CD14-positive monocyte (primary cell): Measurements from ENCODE around the gene ANKRD28. TPM values are rescaled to one million over a fixed set of nuclear protein-coding genes. Genes with fewer than 3 reads are reported as not detected.

Source experiments
- DNase-seq, 3 donors: peaks; one replicate each; pipeline ENCODE4 v3.0.0-alpha.2; 2011 to 2022
- H2AFZ ChIP-seq: 2 replicates; pipeline ENCODE4 v1.6.0; 2012; ENCODE audit warnings: mild to moderate bottlenecking, low read depth, low read length, inconsistent platforms; ENCODE audit not compliant: insufficient read depth, poor library complexity, severe bottlenecking
- H3K27ac ChIP-seq, 2 donors: 1 replicate in 1 of 2; 2 replicates in 1 of 2; pipeline ENCODE4 v1.5.1; 2012 to 2013; ENCODE audit warnings: low read length in 2 of 2, control low read depth in 1 of 2, inconsistent platforms in 1 of 2, low read depth in 1 of 2, mild to moderate bottlenecking in 1 of 2
- H3K27me3 ChIP-seq, 2 donors: one replicate each; pipeline versions ENCODE4 v1.6.0 to v1.6.1; 2011 to 2013; ENCODE audit warnings: low read length in 2 of 2; ENCODE audit not compliant: control insufficient read depth in 2 of 2, insufficient read depth in 2 of 2
- H3K36me3 ChIP-seq, 2 donors: replicated peaks in 1 of 2; 1 replicate in 1 of 2; 2 replicates in 1 of 2; pipeline versions ENCODE4 v1.5.1 to v1.6.1; 2012 to 2013; ENCODE audit warnings: low read length in 2 of 2, control low read depth in 1 of 2, inconsistent platforms in 1 of 2, mild to moderate bottlenecking in 1 of 2; ENCODE audit not compliant: insufficient read depth in 2 of 2, control insufficient read depth in 1 of 2
- H3K4me1 ChIP-seq, 2 donors: 1 replicate in 1 of 2; 2 replicates in 1 of 2; pipeline versions ENCODE4 v1.5.1 to v1.6.1; 2012 to 2013; ENCODE audit warnings: low read length in 2 of 2, control low read depth in 1 of 2, inconsistent platforms in 1 of 2, mild to moderate bottlenecking in 1 of 2, moderate library complexity in 1 of 2; ENCODE audit not compliant: insufficient read depth in 2 of 2, control insufficient read depth in 1 of 2
- H3K4me2 ChIP-seq: replicated peaks from 2 replicates; pipeline ENCODE3; 2012; ENCODE audit warnings: low read length, moderate library complexity, mild to moderate bottlenecking; ENCODE audit not compliant: poor library complexity, severe bottlenecking; ENCODE audit errors: extremely low read depth
- H3K4me3 ChIP-seq, 3 experiments: fragments of 200-600 bp in 1 of 3; sonication (generic) in 1 of 3; replicated peaks in 1 of 3; 1 replicate in 2 of 3; 2 replicates in 1 of 3; pipeline ENCODE4 v1.5.1; 2011 to 2013; ENCODE audit warnings: low read length in 3 of 3, mild to moderate bottlenecking in 3 of 3, control low read depth in 2 of 3, low read depth in 2 of 3, inconsistent platforms in 1 of 3, moderate library complexity in 1 of 3
- H3K79me2 ChIP-seq: 2 replicates; pipeline ENCODE4 v1.6.0; 2012; ENCODE audit warnings: mild to moderate bottlenecking, control low read depth, inconsistent platforms, low read length, moderate library complexity; ENCODE audit not compliant: insufficient read depth
- H3K9ac ChIP-seq: 2 replicates; pipeline ENCODE4 v1.6.0; 2017; ENCODE audit warnings: low read length, mild to moderate bottlenecking; ENCODE audit not compliant: insufficient read depth, poor library complexity, severe bottlenecking
- H3K9me3 ChIP-seq, 2 donors: replicated peaks in 1 of 2; 1 replicate in 1 of 2; 2 replicates in 1 of 2; pipeline versions ENCODE4 v1.5.1 to v1.6.1; 2012 to 2013; ENCODE audit warnings: low read length in 2 of 2, control low read depth in 1 of 2; ENCODE audit not compliant: control insufficient read depth in 1 of 2, insufficient read depth in 1 of 2
- H4K20me1 ChIP-seq: 2 replicates; pipeline ENCODE4 v1.6.0; 2012; ENCODE audit warnings: mild to moderate bottlenecking, low read length, control low read depth, moderate library complexity; ENCODE audit not compliant: insufficient read depth
- H3K27ac Mint-ChIP-seq, 7 donors: one replicate each; pipeline ENCODE4 v1.8.0; 2020; ENCODE audit warnings: mild to moderate bottlenecking in 7 of 7, mixed read lengths in 7 of 7, moderate library complexity in 6 of 7, inconsistent platforms in 2 of 7
- H3K27me3 Mint-ChIP-seq, 3 donors: one replicate each; pipeline ENCODE4 v1.8.0; 2021 to 2022; ENCODE audit warnings: low read depth in 3 of 3, mild to moderate bottlenecking in 3 of 3, mixed read lengths in 3 of 3, moderate library complexity in 3 of 3, inconsistent platforms in 1 of 3
- H3K36me3 Mint-ChIP-seq, 2 donors: one replicate each; pipeline ENCODE4 v1.8.0; 2020; ENCODE audit warnings: mixed read lengths in 2 of 2, inconsistent platforms in 1 of 2, mild to moderate bottlenecking in 1 of 2
- H3K4me1 Mint-ChIP-seq: one replicate; pipeline ENCODE4 v1.8.0; 2020; ENCODE audit warnings: mild to moderate bottlenecking, mixed read lengths
- H3K4me3 Mint-ChIP-seq, 2 donors: one replicate each; pipeline ENCODE4 v1.8.0; 2020; ENCODE audit warnings: mild to moderate bottlenecking in 2 of 2, mixed read lengths in 2 of 2, moderate library complexity in 1 of 2
- H3K9me3 Mint-ChIP-seq, 7 donors: one replicate each; pipeline ENCODE4 v1.8.0; 2020 to 2022; ENCODE audit warnings: mixed read lengths in 7 of 7, mild to moderate bottlenecking in 6 of 7, moderate library complexity in 6 of 7, inconsistent platforms in 2 of 7
- WGBS: methylation state at CpG from one replicate; pipeline ENCODE4 v1.1.5; 2013; ENCODE audit warnings: missing lambda C conversion rate; ENCODE audit not compliant: insufficient coverage; 5-methylcytosine and 5-hydroxymethylcytosine counted together
- intact Hi-C, 2 donors: fragments of 100-400 bp; cut with micrococcal nuclease; formaldehyde crosslinking; loops; one replicate each; pipeline versions ENCODE4 v1.15.0 to v1.15.1; 2023
- polyA plus RNA-seq, 3 donors: library from polyadenylated mRNA; depleted of rRNA in 1 of 3; unstranded in 2 of 3; stranded (reverse) in 1 of 3; fragments of 300-500 nt in 2 of 3; fragments of >200 nt in 1 of 3; fragmentation: Illumina TruSeq in 2 of 3; gene quantifications; 1 replicate in 2 of 3; 2 replicates in 1 of 3; pipeline ENCODE4 v1.2.3, GENCODE V29; 2012 to 2021
- TF ChIP-seq, protein P1 (sequence below): fragments of 200-600 bp; IDR thresholded peaks from one replicate; pipeline ENCODE4 v1.8.0; 2022; ENCODE audit warnings: antibody characterized with exemption, mild to moderate bottlenecking

ANKRD28 gene
- polyA plus RNA-seq, 3 donors, result 5.9 to 11.5 (median 7.9) TPM

DNA sequence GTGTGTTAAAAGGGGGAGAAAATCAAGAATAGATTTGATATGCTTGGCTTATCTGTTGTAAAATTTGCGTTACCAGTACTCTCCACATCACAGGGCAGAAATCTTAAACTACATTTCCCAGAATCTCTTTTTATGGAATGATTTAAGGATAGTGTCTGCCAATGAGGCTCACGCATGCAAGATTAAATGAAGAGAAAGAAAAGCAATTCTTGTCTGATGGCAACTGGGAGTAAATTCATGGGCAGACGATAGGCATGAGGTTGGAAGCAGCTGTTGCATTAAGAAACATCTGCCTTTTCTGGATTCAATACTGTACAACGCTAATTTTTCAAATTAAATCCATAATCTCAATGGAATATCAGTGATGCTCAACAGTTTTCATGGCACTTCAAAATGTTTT, 27.2 kb upstream of the ANKRD28 start:
- Mint-ChIP-seq H3K9me3 (no peaks in the 10 kb centered on the region), H3K4me1 (no peaks in the 10 kb centered on the region), H3K27ac (no peak overlapping the region), H3K4me3 (no peak overlapping the region), H3K27me3 (no peaks in the 10 kb centered on the region), H3K36me3 (no peaks in the 10 kb centered on the region)
- Histone ChIP-seq H3K79me2 (no peaks in the 10 kb centered on the region), H3K27ac (no peak overlapping the region), H3K36me3 (no peaks in the 10 kb centered on the region), H3K27me3 (no peaks in the 10 kb centered on the region), H3K4me1 (no peaks in the 10 kb centered on the region), H3K9me3 (no peaks in the 10 kb centered on the region), H3K4me2 (no peak overlapping the region), H2AFZ (no peak overlapping the region), H4K20me1 (no peaks in the 10 kb centered on the region), H3K9ac (no peak overlapping the region), H3K4me3 (no peak overlapping the region)
- no peak for DNase-seq
- intact Hi-C loops, result no loop called here
- TF ChIP-seq, protein P1, sequence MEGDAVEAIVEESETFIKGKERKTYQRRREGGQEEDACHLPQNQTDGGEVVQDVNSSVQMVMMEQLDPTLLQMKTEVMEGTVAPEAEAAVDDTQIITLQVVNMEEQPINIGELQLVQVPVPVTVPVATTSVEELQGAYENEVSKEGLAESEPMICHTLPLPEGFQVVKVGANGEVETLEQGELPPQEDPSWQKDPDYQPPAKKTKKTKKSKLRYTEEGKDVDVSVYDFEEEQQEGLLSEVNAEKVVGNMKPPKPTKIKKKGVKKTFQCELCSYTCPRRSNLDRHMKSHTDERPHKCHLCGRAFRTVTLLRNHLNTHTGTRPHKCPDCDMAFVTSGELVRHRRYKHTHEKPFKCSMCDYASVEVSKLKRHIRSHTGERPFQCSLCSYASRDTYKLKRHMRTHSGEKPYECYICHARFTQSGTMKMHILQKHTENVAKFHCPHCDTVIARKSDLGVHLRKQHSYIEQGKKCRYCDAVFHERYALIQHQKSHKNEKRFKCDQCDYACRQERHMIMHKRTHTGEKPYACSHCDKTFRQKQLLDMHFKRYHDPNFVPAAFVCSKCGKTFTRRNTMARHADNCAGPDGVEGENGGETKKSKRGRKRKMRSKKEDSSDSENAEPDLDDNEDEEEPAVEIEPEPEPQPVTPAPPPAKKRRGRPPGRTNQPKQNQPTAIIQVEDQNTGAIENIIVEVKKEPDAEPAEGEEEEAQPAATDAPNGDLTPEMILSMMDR, result no peak
- WGBS, result 100% methylated on average over 1 of the region's 4 CpGs

DNA sequence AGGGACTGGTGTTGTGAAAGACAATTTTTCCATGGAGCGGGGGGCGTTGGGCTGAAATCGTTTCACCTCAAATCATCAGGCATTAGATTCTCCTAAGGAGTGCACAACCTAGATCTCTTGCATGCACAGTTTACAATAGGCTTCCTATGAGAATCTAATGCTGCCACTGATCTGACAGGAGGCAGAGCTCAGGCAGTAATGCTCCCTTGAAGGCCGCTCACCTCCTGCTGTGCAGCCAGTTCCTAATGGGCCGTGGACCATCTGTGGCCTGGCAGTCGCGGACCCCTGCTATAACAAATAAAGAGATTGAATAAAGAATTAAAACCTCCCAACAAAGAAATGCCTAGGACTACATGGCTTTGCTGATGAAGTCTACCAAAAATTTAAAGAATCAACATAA, 25.3 kb upstream of the ANKRD28 start:
- no peak for DNase-seq
- Histone ChIP-seq H3K27ac (no peak overlapping the region), H3K27me3 (no peaks in the 10 kb centered on the region), H3K4me2 (no peak overlapping the region), H2AFZ (no peak overlapping the region), H3K9me3 (no peaks in the 10 kb centered on the region), H4K20me1 (no peaks in the 10 kb centered on the region), H3K9ac (no peak overlapping the region), H3K4me3 (no peak overlapping the region), H3K36me3 (no peaks in the 10 kb centered on the region), H3K4me1 (no peaks in the 10 kb centered on the region), H3K79me2 (no peaks in the 10 kb centered on the region)
- WGBS, result 100% methylated on average over 2 of the region's 7 CpGs
- Mint-ChIP-seq H3K27me3 (no peaks in the 10 kb centered on the region), H3K4me1 (no peaks in the 10 kb centered on the region), H3K27ac (no peak overlapping the region), H3K36me3 (no peaks in the 10 kb centered on the region), H3K9me3 (no peaks in the 10 kb centered on the region), H3K4me3 (no peak overlapping the region)
- TF ChIP-seq, protein P1, result no peak
- intact Hi-C loops, result loop anchor here in 1 of 2 donors (5.0 kb wide), 1 partner anchor 196 kb away; no protein-coding TSS in a partner anchor
